ENCODE results near the gene IL22RA1.

IL22RA1 gene

GRCh38 chr1:24119489-24119858 lies 23.5 kb downstream of the IL22RA1 start:
- TF ChIP-seq, protein P1, sequence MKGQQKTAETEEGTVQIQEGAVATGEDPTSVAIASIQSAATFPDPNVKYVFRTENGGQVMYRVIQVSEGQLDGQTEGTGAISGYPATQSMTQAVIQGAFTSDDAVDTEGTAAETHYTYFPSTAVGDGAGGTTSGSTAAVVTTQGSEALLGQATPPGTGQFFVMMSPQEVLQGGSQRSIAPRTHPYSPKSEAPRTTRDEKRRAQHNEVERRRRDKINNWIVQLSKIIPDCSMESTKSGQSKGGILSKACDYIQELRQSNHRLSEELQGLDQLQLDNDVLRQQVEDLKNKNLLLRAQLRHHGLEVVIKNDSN (IDR thresholded peaks at IDR 0.05), result no peak
- no peak for TF ChIP-seq EGR1 (IDR thresholded peaks at IDR 0.05)
- TF ChIP-seq EP300 (IDR thresholded peaks at IDR 0.05; ENCODE audit: borderline replicate concordance), result no peak
- TF ChIP-seq RAD21 (IDR thresholded peaks at IDR 0.05; ENCODE audit: low read depth), result no peak
- no peak for TF ChIP-seq NFIC (IDR thresholded peaks at IDR 0.05)
- TF ChIP-seq TCF12 (IDR thresholded peaks at IDR 0.05; ENCODE audit: low read depth), result no peak
- no peak for TF ChIP-seq CEBPB (IDR thresholded peaks at IDR 0.05)
- no peak for TF ChIP-seq TEAD4 (IDR thresholded peaks at IDR 0.05)
- TF ChIP-seq CREB1 (IDR thresholded peaks at IDR 0.05; ENCODE audit: low read depth), result no peak
- no peak for TF ChIP-seq REST (IDR thresholded peaks at IDR 0.05; ENCODE audit: low read depth)
- TF ChIP-seq TAF1 (IDR thresholded peaks at IDR 0.05; ENCODE audit: low read depth), result no peak
- TF ChIP-seq, protein P2, sequence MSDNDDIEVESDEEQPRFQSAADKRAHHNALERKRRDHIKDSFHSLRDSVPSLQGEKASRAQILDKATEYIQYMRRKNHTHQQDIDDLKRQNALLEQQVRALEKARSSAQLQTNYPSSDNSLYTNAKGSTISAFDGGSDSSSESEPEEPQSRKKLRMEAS (IDR thresholded peaks at IDR 0.05), result no peak
- TF ChIP-seq ZBTB7A (IDR thresholded peaks at IDR 0.05; ENCODE audit: low read depth), result no peak
- TF ChIP-seq FOXM1 (IDR thresholded peaks at IDR 0.05; ENCODE audit: borderline replicate concordance, low read depth), result no peak
- TF ChIP-seq YY1 (IDR thresholded peaks at IDR 0.05; ENCODE audit: low read depth), result no peak

DNA sequence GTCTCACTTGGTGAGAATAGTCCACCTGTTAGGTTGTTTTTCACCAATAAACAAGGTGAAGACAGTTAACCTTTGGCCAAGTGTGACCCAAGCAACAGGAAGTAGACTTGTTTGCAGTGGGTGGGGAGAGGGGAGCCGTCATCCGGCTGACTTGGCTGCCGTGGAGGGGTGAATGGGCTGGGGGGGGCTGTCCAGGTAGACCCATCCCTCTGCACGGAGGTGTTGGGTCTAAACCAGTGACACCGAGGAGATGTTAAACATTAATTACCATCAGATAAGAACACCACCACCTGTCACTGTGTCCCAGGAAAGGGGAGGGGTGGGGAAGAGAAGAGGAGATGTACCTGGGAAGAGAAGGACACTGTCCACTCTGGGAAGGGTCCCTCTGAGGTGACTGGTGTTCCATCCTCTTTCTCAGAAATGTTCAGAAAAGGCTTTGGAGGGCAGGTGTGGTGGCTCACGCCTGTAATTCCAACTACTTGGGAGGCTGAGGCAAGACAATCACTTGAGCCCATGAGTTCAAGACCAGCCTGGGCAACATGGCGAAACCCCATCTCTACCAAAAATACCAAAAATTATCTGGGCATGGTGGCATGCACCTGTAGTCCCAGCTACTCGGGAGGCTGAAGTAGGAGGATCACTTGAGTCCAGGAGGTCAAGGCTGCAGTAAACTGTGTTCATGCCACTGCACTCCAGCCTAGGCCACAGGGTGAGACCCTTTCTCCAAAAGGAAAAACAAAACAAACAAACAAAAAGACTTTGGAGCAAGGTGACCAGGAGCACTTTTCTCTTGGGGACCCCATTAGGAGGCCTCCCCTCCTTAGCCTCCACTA lies 24.3 kb downstream of the IL22RA1 start:
- TF ChIP-seq NFIC (IDR thresholded peaks at IDR 0.05), result no peak
- TF ChIP-seq RAD21 (IDR thresholded peaks at IDR 0.05; ENCODE audit: low read depth), result no peak
- TF ChIP-seq TEAD4 (IDR thresholded peaks at IDR 0.05), result no peak
- no peak for TF ChIP-seq CEBPB (IDR thresholded peaks at IDR 0.05)
- TF ChIP-seq, protein P1 (IDR thresholded peaks at IDR 0.05), result no peak
- TF ChIP-seq FOXM1 (IDR thresholded peaks at IDR 0.05; ENCODE audit: borderline replicate concordance, low read depth), result no peak
- no peak for TF ChIP-seq YY1 (IDR thresholded peaks at IDR 0.05; ENCODE audit: low read depth)
- TF ChIP-seq CREB1 (IDR thresholded peaks at IDR 0.05; ENCODE audit: low read depth), result no peak
- TF ChIP-seq EGR1 (IDR thresholded peaks at IDR 0.05), result no peak
- TF ChIP-seq, protein P2 (IDR thresholded peaks at IDR 0.05), result no peak
- TF ChIP-seq TAF1 (IDR thresholded peaks at IDR 0.05; ENCODE audit: low read depth), result no peak
- no peak for TF ChIP-seq TCF12 (IDR thresholded peaks at IDR 0.05; ENCODE audit: low read depth)
- TF ChIP-seq REST (IDR thresholded peaks at IDR 0.05; ENCODE audit: low read depth), result no peak

DNA sequence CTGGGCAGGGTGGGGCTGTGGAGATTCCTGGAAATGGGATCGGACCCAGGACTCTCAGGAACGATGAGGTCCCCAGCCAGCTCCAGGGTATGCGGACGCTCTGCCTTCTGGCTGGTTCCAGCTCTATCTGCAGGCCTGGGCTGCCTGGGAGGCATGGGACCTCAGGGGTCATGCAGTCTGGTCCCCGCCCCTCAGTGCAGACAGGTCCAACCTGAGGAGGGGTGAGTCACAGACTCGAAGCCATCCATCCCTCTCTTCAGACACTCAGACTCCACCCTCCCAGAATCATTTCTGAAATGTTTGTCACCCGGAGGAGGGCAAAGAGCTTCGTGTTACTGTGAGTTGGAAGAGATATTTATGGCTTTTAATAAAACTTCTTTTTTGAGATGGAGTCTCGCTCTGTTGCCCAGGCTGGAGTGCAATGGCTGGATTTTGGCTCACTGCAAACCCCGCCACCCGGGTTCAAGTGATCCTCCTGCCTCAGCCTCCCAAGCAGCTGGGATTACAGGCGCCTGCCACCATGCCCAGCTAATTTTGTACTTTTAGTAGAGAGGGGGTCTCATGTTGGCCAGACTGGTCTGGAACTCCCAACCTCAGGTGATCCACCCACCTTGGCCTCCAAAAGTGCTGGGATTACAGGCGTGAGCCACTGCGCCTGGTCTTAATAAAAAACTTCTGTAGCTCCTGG lies 25.1 kb downstream of the IL22RA1 start:
- TF ChIP-seq NFIC (IDR thresholded peaks at IDR 0.05) (no peak), CEBPB (IDR thresholded peaks at IDR 0.05) (no peak), ZBTB7A (IDR thresholded peaks at IDR 0.05; ENCODE audit: low read depth) (no peak), REST (IDR thresholded peaks at IDR 0.05; ENCODE audit: low read depth) (no peak), EP300 (IDR thresholded peaks at IDR 0.05; ENCODE audit: borderline replicate concordance) (no peak), CREB1 (IDR thresholded peaks at IDR 0.05; ENCODE audit: low read depth) (no peak), RAD21 (IDR thresholded peaks at IDR 0.05; ENCODE audit: low read depth) (no peak), YY1 (IDR thresholded peaks at IDR 0.05; ENCODE audit: low read depth) (no peak), EGR1 (IDR thresholded peaks at IDR 0.05) (no peak), TCF12 (IDR thresholded peaks at IDR 0.05; ENCODE audit: low read depth) (no peak), TAF1 (IDR thresholded peaks at IDR 0.05; ENCODE audit: low read depth) (no peak), FOXM1 (IDR thresholded peaks at IDR 0.05; ENCODE audit: borderline replicate concordance, low read depth) (no peak), TEAD4 (IDR thresholded peaks at IDR 0.05) (no peak)
- TF ChIP-seq, protein P2 (IDR thresholded peaks at IDR 0.05), result no peak
- TF ChIP-seq, protein P1 (IDR thresholded peaks at IDR 0.05), result no peak

All from Ishikawa (cell line).